K562 (cell line): ENCODE measurements around the gene TMEM266. TPM values are rescaled to one million over a fixed set of nuclear protein-coding genes. Genes with fewer than 3 reads are reported as not detected.

Source experiments
- ATAC-seq: fragments of 200-7000 bp; cut with Tn5 transposase; 3 replicates; pipeline ENCODE4 v1.9.1; 2020; ENCODE audit warnings: moderate library complexity
- BruUV-seq: library from RNA; stranded (reverse); fragments of 400-500 nt; replicated peaks from 2 replicates; lab custom pipeline; 2021; lab: Mats Ljungman, UMichigan
- CTCF ChIA-PET: fragments of 300-600 bp; formaldehyde crosslinking; extraction: SDS; loops from one replicate; lab custom pipeline; 2021; ENCODE audit warnings: low intra/inter-chr PET ratio; lab: Yijun Ruan, JAX
- POLR2A ChIA-PET: fragments of 300-600, 350-650 bp; sonication (Branson Sonifier 250); formaldehyde crosslinking; extraction: SDS; loops from one replicate; lab custom pipeline; 2021; ENCODE audit warnings: antibody characterized with exemption, inconsistent platforms; lab: Yijun Ruan, JAX
- DNase-seq, 4 experiments: peaks; one replicate each; pipeline versions ENCODE4 v3.0.0 to v3.0.0-alpha.2; 2011 to 2018; ENCODE audit warnings: low spot score in 3 of 4, mixed read lengths in 3 of 4; ENCODE audit errors: extremely low read depth in 1 of 4
- FAIRE-seq: peaks from 2 replicates; lab custom pipeline; 2011; peaks lifted over from hg19 to GRCh38; lab: Jason Lieb, UNC
- H2AFZ ChIP-seq: 2 replicates; pipeline ENCODE4 v1.6.0; 2011; ENCODE audit warnings: low read depth, low read length, control low read depth, inconsistent platforms
- H3K27ac ChIP-seq: fragments of 200-600 bp; 3 replicates; pipeline ENCODE4 v1.8.0; 2011; ENCODE audit warnings: low read depth, mild to moderate bottlenecking, control low read depth, inconsistent platforms, low read length, moderate library complexity, mixed read lengths; ENCODE audit errors: extremely low read depth
- H3K27me3 ChIP-seq, 2 experiments: fragments of 300-600 bp in 1 of 2; 2 replicates in 1 of 2; 3 replicates in 1 of 2; pipeline versions ENCODE4 v1.6.0 to v1.8.0; 2011; ENCODE audit warnings: inconsistent platforms in 2 of 2, low read length in 2 of 2, mild to moderate bottlenecking in 1 of 2, mixed read lengths in 1 of 2, moderate library complexity in 1 of 2; ENCODE audit not compliant: control insufficient read depth in 2 of 2, insufficient read depth in 2 of 2
- H3K36me3 ChIP-seq: fragments of 300-600 bp; 3 replicates; pipeline ENCODE4 v1.8.0; 2011; ENCODE audit warnings: mild to moderate bottlenecking, low read length, inconsistent platforms; ENCODE audit not compliant: control insufficient read depth, insufficient read depth
- H3K4me1 ChIP-seq, 2 experiments: fragments of 200-600 bp in 1 of 2; replicated peaks in 1 of 2; 2 replicates in 1 of 2; 3 replicates in 1 of 2; pipeline versions ENCODE4 v1.5.1 to v1.8.0; 2011; ENCODE audit warnings: inconsistent platforms in 2 of 2, low read length in 2 of 2, mild to moderate bottlenecking in 1 of 2, mixed read lengths in 1 of 2, moderate library complexity in 1 of 2; ENCODE audit not compliant: control insufficient read depth in 2 of 2, insufficient read depth in 2 of 2
- H3K4me2 ChIP-seq: 2 replicates; pipeline ENCODE4 v1.6.1; 2011; ENCODE audit warnings: low read length, control low read depth, inconsistent platforms, mixed read lengths; ENCODE audit not compliant: insufficient read depth
- H3K4me3 ChIP-seq: fragments of 200-600 bp; sonication (generic), shearing (Covaris generic); 2 replicates; pipeline ENCODE4 v1.5.1; 2016; ENCODE audit warnings: control low read depth, inconsistent platforms
- H3K79me2 ChIP-seq: fragments of 200-600 bp; 3 replicates; pipeline ENCODE4 v1.8.0; 2011; ENCODE audit warnings: low read length, inconsistent platforms; ENCODE audit not compliant: control insufficient read depth, insufficient read depth
- H3K9ac ChIP-seq, 2 experiments: 2 replicates each; pipeline versions ENCODE4 v1.6.0 to v1.6.1; 2011; ENCODE audit warnings: low read depth in 2 of 2, low read length in 2 of 2, control low read depth in 1 of 2, inconsistent platforms in 1 of 2, mild to moderate bottlenecking in 1 of 2, mixed read lengths in 1 of 2; ENCODE audit not compliant: insufficient read depth in 1 of 2
- H3K9me1 ChIP-seq: one replicate; pipeline ENCODE4 v1.6.0; 2011; ENCODE audit warnings: inconsistent platforms, mild to moderate bottlenecking, low read length, moderate library complexity; ENCODE audit not compliant: control insufficient read depth, insufficient read depth
- H3K9me3 ChIP-seq: replicated peaks from 2 replicates; pipeline ENCODE4 v1.5.1; 2011; ENCODE audit warnings: low read depth, low read length, inconsistent platforms; ENCODE audit not compliant: control insufficient read depth, insufficient read depth
- H4K20me1 ChIP-seq: replicated peaks from 2 replicates; pipeline ENCODE4 v1.6.1; 2011; ENCODE audit warnings: low read length, inconsistent platforms, mixed read lengths; ENCODE audit not compliant: control insufficient read depth, insufficient read depth
- C11orf30 ChIP-seq: fragments of 450-650 bp; IDR thresholded peaks from 2 replicates; pipeline ENCODE4 v1.6.1; 2016; ENCODE audit warnings: low read depth, mild to moderate bottlenecking
- ETS2 ChIP-seq: IDR thresholded peaks from 2 replicates; pipeline ENCODE4 v1.6.1; 2016; ENCODE audit warnings: borderline replicate concordance, missing genetic modification characterization, mild to moderate bottlenecking, moderate library complexity, missing compliant biosample characterization; ENCODE audit not compliant: poor library complexity, severe bottlenecking
- LCOR ChIP-seq: sonication (generic); formaldehyde crosslinking; IDR thresholded peaks from 2 replicates; pipeline ENCODE4 v1.8.0; 2022; ENCODE audit warnings: mild to moderate bottlenecking, missing genetic modification reagents
- MAFG ChIP-seq: fragments of 450-650 bp; conservative IDR thresholded peaks from 2 replicates; pipeline ENCODE4 v1.6.1; 2016; ENCODE audit warnings: missing genetic modification characterization, missing compliant biosample characterization
- MAFK ChIP-seq: IDR thresholded peaks from 2 replicates; pipeline ENCODE4 v1.6.1; 2011; ENCODE audit warnings: low read length, improper control_type of control experiment
- MTA2 ChIP-seq: fragments of 450-650 bp; IDR thresholded peaks from 2 replicates; pipeline ENCODE4 v1.6.1; 2016; ENCODE audit warnings: low read depth
- RAD21 ChIP-seq, 2 experiments: fragments of 250-450 bp in 1 of 2; fragments of 450-650 bp in 1 of 2; sonication (Bioruptor Pico) in 1 of 2; formaldehyde crosslinking in 1 of 2; IDR thresholded peaks in 1 of 2; conservative IDR thresholded peaks in 1 of 2; 2 replicates each; pipeline versions ENCODE4 v1.4.0 to v1.8.0; 2020 to 2022; ENCODE audit warnings: mild to moderate bottlenecking in 2 of 2, moderate library complexity in 1 of 2
- SMARCA5 ChIP-seq: fragments of 450-650 bp; IDR thresholded peaks from 2 replicates; pipeline ENCODE4 v1.6.1; 2016
- ZNF316 ChIP-seq: fragments of 450-650 bp; IDR thresholded peaks from 2 replicates; pipeline ENCODE4 v1.6.1; 2016
- WGBS: fragments of 100-300 bp; shearing (Covaris generic); methylation state at CpG from one replicate; pipeline ENCODE4 v1.1.6; 2016; ENCODE audit warnings: low coverage, mixed read lengths; ENCODE audit not compliant: insufficient coverage; ENCODE audit errors: missing lambda C conversion rate; 5-methylcytosine and 5-hydroxymethylcytosine counted together
- in situ Hi-C: fragments of 300-500 bp; cut with MboI; formaldehyde crosslinking; loops from 4 replicates; pipeline ENCODE4 v1.15.0; 2018; ENCODE audit warnings: inconsistent platforms, mixed read lengths
- intact Hi-C: fragments of 100-400 bp; cut with micrococcal nuclease; formaldehyde crosslinking; loops from 2 replicates; pipeline ENCODE4 v1.14.2; 2022
- polyA plus RNA-seq, 8 experiments: library from polyadenylated mRNA; depleted of rRNA in 4 of 8; stranded (reverse) in 5 of 8; unstranded in 3 of 8; fragments of >200 nt; fragmentation: Nextera tagmentation in 2 of 8; fragmentation: Illumina TruSeq in 1 of 8; extraction: Ambion mirVana in 2 of 8; extraction: Trizol in 1 of 8; gene quantifications; 2 replicates each; pipeline versions ENCODE4 v1.2.1 to v1.2.3, GENCODE V29; 2011 to 2014; ENCODE audit warnings: inconsistent platforms in 1 of 8, missing spikeins in 1 of 8
- total RNA-seq, 7 experiments: library from RNA; depleted of rRNA in 6 of 7; stranded (reverse); fragments of >200 nt in 6 of 7; fragmentation: Illumina TruSeq in 2 of 7; extraction: Trizol in 2 of 7; gene quantifications; 2 replicates each; pipeline versions ENCODE4 v1.2.1 to v1.2.3, GENCODE V29; 2011 to 2021; ENCODE audit warnings: low replicate concordance in 1 of 7
- TF ChIP-seq, protein P1 (sequence below), 2 experiments: fragments of 450-650 bp in 1 of 2; sonication (generic) in 1 of 2; formaldehyde crosslinking in 1 of 2; IDR thresholded peaks in 1 of 2; conservative IDR thresholded peaks in 1 of 2; 2 replicates each; pipeline versions ENCODE4 v1.6.1 to v1.8.1; 2016 to 2023; ENCODE audit warnings: mild to moderate bottlenecking in 2 of 2, moderate library complexity in 2 of 2, inconsistent platforms in 1 of 2, missing genetic modification reagents in 1 of 2

The TMEM266 gene
- total and polyA plus RNA-seq, 9 of the 15 experiments (the other 6 are each of a cell fraction or from before 2014, with no cell fraction given), result not detected

GRCh38 chr15:76032046-76032445, 27.7 kb upstream of the TMEM266 start:
- no TSS peak for BruUV-seq

GRCh38 chr15:76033438-76033837, 26.3 kb upstream of the TMEM266 start:
- POLR2A ChIA-PET, result no interaction called here
- H3K36me3 ChIP-seq, result no peaks in the 10 kb centered on the region
- FAIRE-seq, result no peak
- no peak overlapping the region for H3K9ac ChIP-seq
- H4K20me1 ChIP-seq, result no peaks in the 10 kb centered on the region
- H3K4me2 ChIP-seq, result no peak overlapping the region
- no peak overlapping the region for H3K27ac ChIP-seq
- intact Hi-C loops, result no loop called here
- no peak overlapping the region for H3K4me3 ChIP-seq
- TF ChIP-seq SMARCA5, result no peak
- TF ChIP-seq, protein P1, sequence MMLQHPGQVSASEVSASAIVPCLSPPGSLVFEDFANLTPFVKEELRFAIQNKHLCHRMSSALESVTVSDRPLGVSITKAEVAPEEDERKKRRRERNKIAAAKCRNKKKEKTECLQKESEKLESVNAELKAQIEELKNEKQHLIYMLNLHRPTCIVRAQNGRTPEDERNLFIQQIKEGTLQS (IDR thresholded peaks at IDR 0.05), result peak; percentile 25; the same call in 1 of the 2 replicates
- TF ChIP-seq, protein P1 (CRISPR knock-in tag; conservative IDR thresholded peaks at IDR 0.05), result no peak
- no TSS peak for BruUV-seq
- in situ Hi-C loops, result no loop called here
- no peaks in the 10 kb centered on the region for H3K4me1 ChIP-seq
- H3K27me3 ChIP-seq, result peaks cover 2 to 8% of the 10 kb centered on the region in 2 experiments; a peak in 2 of 5 replicates
- DNase-seq, result no peak
- no peaks in the 10 kb centered on the region; the same call in 1 of the 2 replicates for H3K9me3 ChIP-seq
- H2AFZ ChIP-seq, result no peak overlapping the region
- H3K9me1 ChIP-seq, result no peaks in the 10 kb centered on the region
- WGBS, result 8% methylated on average over 1 of the region's 1 CpG
- H3K79me2 ChIP-seq, result no peaks in the 10 kb centered on the region
- CTCF ChIA-PET, result no interaction called here
- ATAC-seq, result no peak

More at GRCh38 chr15:76032046-76032445, 27.7 kb upstream of the TMEM266 start:
- H3K27me3 ChIP-seq, result no peaks in the 10 kb centered on the region; a peak in 2 of 5 replicates
- CTCF ChIA-PET, result interaction anchor here (0.6 kb wide), 1 partner anchor 221 kb away, joined by 3 read pairs; no protein-coding TSS in a partner anchor
- no peaks in the 10 kb centered on the region for H3K79me2 ChIP-seq
- no peaks in the 10 kb centered on the region for H3K4me1 ChIP-seq
- H3K4me2 ChIP-seq, result no peak overlapping the region
- no peak for ATAC-seq
- in situ Hi-C loops, result no loop called here
- H3K9me1 ChIP-seq, result no peaks in the 10 kb centered on the region
- H3K9ac ChIP-seq, result no peak overlapping the region
- no peak for DNase-seq
- no peak for FAIRE-seq
- POLR2A ChIA-PET, result interaction anchor here (1.1 to 1.8 kb wide), 2 partner anchors 12 to 13 kb away, joined by 3 to 4 read pairs; no protein-coding TSS in a partner anchor
- H3K4me3 ChIP-seq, result no peak overlapping the region
- TF ChIP-seq MAFG (tag) (0 out of 2 replicates have a peak, but pooled peaks have one; percentile 18), ZNF316 (peak; percentile 75), C11orf30 (peak; percentile 59), RAD21 (CRISPR knock-in tag; conservative IDR thresholded peaks at IDR 0.05 in 1 of 2, IDR thresholded peaks at IDR 0.05 in 1 of 2) (no peak), MAFK (peak; percentile 24; the same call in 1 of the 2 replicates), MTA2 (no peak), ETS2 (tag) (no peak), LCOR (CRISPR knock-in tag) (no peak)
- intact Hi-C loops, result no loop called here
- no peaks in the 10 kb centered on the region; the same call in 1 of the 2 replicates for H3K9me3 ChIP-seq
- no peaks in the 10 kb centered on the region for H3K36me3 ChIP-seq
- H2AFZ ChIP-seq, result no peak overlapping the region
- WGBS, result 0% methylated on average over 1 of the region's 1 CpG
- H3K27ac ChIP-seq, result no peak overlapping the region
- H4K20me1 ChIP-seq, result no peaks in the 10 kb centered on the region
